WTC11 (cell line): ENCODE data around the gene CNTNAP1.

Source experiments
- ATF3 ChIP-seq: sonication (generic); formaldehyde crosslinking; conservative IDR thresholded peaks from 2 replicates; pipeline ENCODE4 v1.8.1; 2022; ENCODE audit warnings: mild to moderate bottlenecking, missing genetic modification reagents
- CTCF ChIP-seq: fragments of 200-600 bp; IDR thresholded peaks from 2 replicates; pipeline ENCODE4 v1.8.0; 2022; ENCODE audit warnings: antibody characterized with exemption
- E2F1 ChIP-seq: sonication (generic); formaldehyde crosslinking; IDR thresholded peaks from 2 replicates; pipeline ENCODE4 v1.8.0; 2022; ENCODE audit warnings: mild to moderate bottlenecking, missing genetic modification reagents
- ELF4 ChIP-seq: sonication (generic); formaldehyde crosslinking; IDR thresholded peaks from 2 replicates; pipeline ENCODE4 v1.8.1; 2022; ENCODE audit warnings: low read depth, mild to moderate bottlenecking, moderate library complexity, missing genetic modification reagents
- FOXJ3 ChIP-seq: sonication (generic); formaldehyde crosslinking; IDR thresholded peaks from 2 replicates; pipeline ENCODE4 v1.9.0; 2021; ENCODE audit warnings: missing genetic modification reagents, mild to moderate bottlenecking, borderline replicate concordance
- MAX ChIP-seq: sonication (generic); formaldehyde crosslinking; IDR thresholded peaks from 2 replicates; pipeline ENCODE4 v1.8.0; 2022; ENCODE audit warnings: mild to moderate bottlenecking, missing genetic modification reagents
- TP53 ChIP-seq: sonication (generic); formaldehyde crosslinking; IDR thresholded peaks from 2 replicates; pipeline ENCODE4 v1.8.1; 2023; ENCODE audit warnings: mild to moderate bottlenecking, missing genetic modification reagents
- USF2 ChIP-seq: sonication (generic); formaldehyde crosslinking; IDR thresholded peaks from 2 replicates; pipeline ENCODE4 v1.8.1; 2023; ENCODE audit warnings: mild to moderate bottlenecking, missing genetic modification reagents, moderate library complexity

- TF ChIP-seq TP53 (no peak), FOXJ3 (CRISPR knock-in tag) (no peak), MAX (CRISPR knock-in tag) (no peak), ELF4 (CRISPR knock-in tag) (no peak), E2F1 (CRISPR knock-in tag) (no peak), CTCF (no peak), ATF3 (CRISPR knock-in tag) (no peak), USF2 (CRISPR knock-in tag) (no peak)
Observed at GRCh38 chr17:42704837-42705494, 22.6 kb downstream of the CNTNAP1 start.
